ENCODE results near the gene NPR3.

Gene NPR3

DNA sequence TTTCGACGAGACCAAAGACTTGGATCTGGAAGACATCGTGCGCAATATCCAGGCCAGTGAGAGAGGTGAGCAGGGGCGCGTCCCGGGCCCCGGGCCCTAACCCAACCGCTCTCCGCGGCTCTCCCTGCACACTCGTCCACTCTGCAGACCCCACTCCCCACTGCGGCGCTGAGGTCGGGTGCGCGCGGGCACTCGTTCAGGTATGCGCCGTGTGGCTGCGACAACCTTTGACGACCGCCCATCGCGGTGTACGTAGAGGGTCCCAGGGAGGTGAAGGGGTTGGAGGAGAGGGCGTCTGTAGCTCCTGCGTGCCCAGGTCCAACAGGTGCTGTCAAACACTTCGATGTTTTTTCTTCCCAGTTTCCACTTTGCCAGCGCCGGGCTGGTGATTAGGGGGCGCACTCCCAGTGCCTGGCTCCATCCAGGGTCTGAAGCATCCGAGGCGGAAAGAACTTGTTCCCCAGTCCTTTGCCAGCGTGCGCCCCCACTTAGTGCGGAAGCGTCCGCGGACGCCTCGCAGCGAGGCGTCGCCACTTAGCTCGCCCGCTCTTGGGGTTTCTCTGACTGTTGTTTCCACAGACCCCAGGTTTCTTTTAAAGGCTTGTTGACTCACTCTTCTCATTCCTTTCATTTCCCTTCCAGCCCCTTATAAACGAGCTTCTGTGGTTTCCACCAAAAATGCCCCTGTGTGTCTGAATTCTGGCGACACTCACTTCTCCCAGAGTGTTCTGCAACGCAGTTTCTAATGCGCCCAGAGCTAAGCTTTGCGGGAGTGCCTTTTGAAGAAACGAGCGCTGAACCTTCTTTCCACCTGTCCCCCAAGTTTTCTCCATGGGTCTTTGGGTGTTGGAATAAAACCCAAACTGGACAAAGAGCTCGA is 1.6 kb downstream of the NPR3 start:
- peak overlapping the region; percentile 54 for H3K27ac ChIP-seq (ENCODE audit: low read depth, low read length)
- no peaks in the 10 kb centered on the region; the same call in 1 of the 2 replicates for H3K36me3 ChIP-seq (ENCODE audit: insufficient read depth, low read length)
- H3K27me3 ChIP-seq (ENCODE audit: insufficient read depth, low read length): no peaks in the 10 kb centered on the region
- peaks cover 37% of the 10 kb centered on the region for H3K79me2 ChIP-seq (ENCODE audit: control insufficient read depth, insufficient read depth, low read length, unreplicated experiment)
- H2AFZ ChIP-seq (ENCODE audit: low read length, unreplicated experiment): peak overlapping the region; percentile 71
- H3K4me1 ChIP-seq (ENCODE audit: control insufficient read depth, insufficient read depth, low read length, unreplicated experiment): peaks cover 4% of the 10 kb centered on the region
- H3K4me3 ChIP-seq (ENCODE audit: low read depth, low read length): peak overlapping the region; percentile 96

DNA sequence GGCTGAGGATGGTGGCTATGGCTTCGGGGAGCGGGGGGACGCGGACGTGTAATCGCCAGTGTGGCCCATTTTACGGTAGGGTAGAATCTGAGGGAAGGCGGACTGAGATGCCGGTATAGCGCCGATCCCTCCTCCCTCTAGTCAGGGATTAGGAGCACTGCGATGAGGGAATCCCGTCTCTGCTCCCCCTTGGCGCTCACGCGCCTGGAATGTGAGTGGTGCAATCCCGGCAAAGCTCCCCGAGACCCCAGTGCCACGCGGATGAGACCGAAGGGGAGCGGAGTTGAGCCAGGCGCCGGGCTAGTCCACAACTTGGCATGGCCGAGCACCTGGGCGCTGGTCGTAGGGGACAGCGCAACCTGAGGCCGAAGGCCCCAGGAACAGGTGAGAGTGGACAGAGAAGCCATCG is 2.2 kb downstream of the NPR3 start:
- no peaks in the 10 kb centered on the region for H3K27me3 ChIP-seq (ENCODE audit: insufficient read depth, low read length)
- peak overlapping the region; percentile 71 for H2AFZ ChIP-seq (ENCODE audit: low read length, unreplicated experiment)
- peak overlapping the region; percentile 96 for H3K4me3 ChIP-seq (ENCODE audit: low read depth, low read length)
- H3K36me3 ChIP-seq (ENCODE audit: insufficient read depth, low read length): no peaks in the 10 kb centered on the region; the same call in 1 of the 2 replicates
- peaks cover 37% of the 10 kb centered on the region for H3K79me2 ChIP-seq (ENCODE audit: control insufficient read depth, insufficient read depth, low read length, unreplicated experiment)
- peak overlapping the region; percentile 54 for H3K27ac ChIP-seq (ENCODE audit: low read depth, low read length)
- peaks cover 4% of the 10 kb centered on the region for H3K4me1 ChIP-seq (ENCODE audit: control insufficient read depth, insufficient read depth, low read length, unreplicated experiment)

DNA sequence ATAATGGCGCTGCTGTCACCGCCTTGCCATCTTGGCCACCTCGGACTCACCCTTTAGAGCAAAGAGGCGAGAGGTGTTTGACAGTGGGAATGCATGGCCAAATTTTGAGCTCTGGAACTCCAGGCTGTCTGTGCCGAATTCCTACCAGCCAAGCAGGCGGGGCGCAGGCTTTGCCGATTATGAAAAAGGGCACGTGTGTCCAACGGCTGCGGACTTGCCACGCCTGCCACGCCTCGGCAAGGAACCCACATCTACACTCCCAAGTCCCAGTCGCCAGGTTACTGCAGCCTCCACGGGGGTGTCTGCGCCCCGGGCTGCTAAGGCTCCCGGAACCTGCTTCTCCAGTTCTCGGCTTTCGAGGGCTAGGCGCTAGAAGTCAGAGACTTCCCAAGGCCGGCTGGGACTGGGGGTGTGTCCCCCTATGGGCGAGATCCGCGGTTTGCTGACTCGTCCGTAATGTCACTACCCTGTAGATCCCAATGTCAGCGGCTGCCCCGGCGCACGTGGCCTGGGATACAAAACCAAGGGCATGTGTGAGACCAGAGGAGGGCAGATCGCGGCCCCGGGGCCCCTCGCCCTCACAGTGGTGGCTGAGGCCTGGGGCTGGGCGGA is 2.8 kb downstream of the NPR3 start:
- H3K27me3 ChIP-seq (ENCODE audit: insufficient read depth, low read length): no peaks in the 10 kb centered on the region
- peak overlapping the region; percentile 54 for H3K27ac ChIP-seq (ENCODE audit: low read depth, low read length)
- H2AFZ ChIP-seq (ENCODE audit: low read length, unreplicated experiment): peak overlapping the region; percentile 71
- H3K36me3 ChIP-seq (ENCODE audit: insufficient read depth, low read length): no peaks in the 10 kb centered on the region; the same call in 1 of the 2 replicates
- H3K79me2 ChIP-seq (ENCODE audit: control insufficient read depth, insufficient read depth, low read length, unreplicated experiment): peaks cover 38% of the 10 kb centered on the region
- peaks cover 4% of the 10 kb centered on the region for H3K4me1 ChIP-seq (ENCODE audit: control insufficient read depth, insufficient read depth, low read length, unreplicated experiment)
- peak overlapping the region; percentile 96 for H3K4me3 ChIP-seq (ENCODE audit: low read depth, low read length)

DNA sequence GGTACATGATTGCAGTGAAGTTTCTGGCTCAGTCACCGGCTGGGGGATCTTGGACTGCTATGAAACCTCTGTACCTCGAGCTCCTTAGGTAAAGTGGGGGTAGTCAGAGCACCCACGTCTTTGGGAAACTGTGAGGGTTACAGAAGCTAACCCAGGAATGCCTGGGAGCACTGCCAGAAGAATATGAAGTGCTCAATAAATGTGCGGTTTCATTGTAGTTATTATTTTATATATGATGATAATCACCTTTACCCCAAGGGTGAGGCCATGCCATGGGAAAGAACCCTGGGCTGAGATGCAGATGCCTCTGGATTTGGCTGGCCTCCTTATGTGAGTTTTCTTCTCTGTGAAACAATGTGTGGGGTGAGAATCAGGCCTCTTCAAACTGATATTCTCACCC is 3.7 kb downstream of the NPR3 start:
- Histone ChIP-seq H3K79me2 (ENCODE audit: control insufficient read depth, insufficient read depth, low read length, unreplicated experiment) (peaks cover 47% of the 10 kb centered on the region), H3K27ac (ENCODE audit: low read depth, low read length) (peak overlapping the region; percentile 54)

DNA sequence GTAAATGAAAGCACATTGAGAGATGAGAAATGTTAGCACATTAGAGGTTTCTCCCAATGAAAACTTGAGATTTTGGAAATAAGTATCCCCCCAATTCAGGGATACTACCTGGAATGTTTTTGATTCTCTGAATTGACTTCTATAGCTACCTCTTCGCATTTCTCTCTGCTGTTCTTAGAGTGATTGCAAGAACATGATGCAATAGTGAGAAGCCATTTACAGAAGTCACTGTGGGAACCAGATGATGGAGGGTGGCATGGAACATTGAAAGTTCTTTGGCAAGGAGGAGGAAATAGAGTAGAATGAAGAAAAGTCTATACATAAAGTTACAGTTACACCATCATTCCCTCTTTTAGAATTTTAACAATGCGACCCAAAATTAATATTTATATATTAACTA is 9.2 kb downstream of the NPR3 start:
- H2AFZ ChIP-seq (ENCODE audit: low read length, unreplicated experiment): no peak overlapping the region

More for the DNA sequence above, 3.7 kb downstream of the NPR3 start:
- H3K36me3 ChIP-seq (ENCODE audit: insufficient read depth, low read length): peaks cover 9% of the 10 kb centered on the region
- H3K4me1 ChIP-seq (ENCODE audit: control insufficient read depth, insufficient read depth, low read length, unreplicated experiment): peaks cover 4% of the 10 kb centered on the region
- H3K4me3 ChIP-seq (ENCODE audit: low read depth, low read length): peak overlapping the region; percentile 96
- peak overlapping the region; percentile 2 for H2AFZ ChIP-seq (ENCODE audit: low read length, unreplicated experiment)
- H3K27me3 ChIP-seq (ENCODE audit: insufficient read depth, low read length): no peaks in the 10 kb centered on the region

DNA sequence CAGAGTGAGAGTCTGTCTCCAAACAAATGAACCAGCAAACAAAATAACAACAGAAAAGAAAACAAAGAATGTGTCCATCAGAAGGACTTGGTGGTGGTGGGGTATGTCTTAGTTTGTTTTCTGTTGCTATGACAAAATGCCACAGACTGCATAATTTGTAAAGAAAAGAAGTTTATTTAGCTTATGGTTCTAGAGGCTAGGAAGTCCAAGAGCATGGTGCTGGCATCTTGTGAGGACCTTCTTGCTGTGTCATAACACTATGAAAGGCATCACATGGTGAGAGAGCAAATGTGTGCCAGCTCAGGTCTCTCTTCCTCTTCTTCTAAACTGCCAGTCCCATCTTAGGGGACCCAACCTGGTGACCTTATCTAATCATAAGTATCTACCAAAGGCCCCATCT is 10.5 kb downstream of the NPR3 start:
- no peak overlapping the region for H3K27ac ChIP-seq (ENCODE audit: low read depth, low read length)
- no peak overlapping the region for H2AFZ ChIP-seq (ENCODE audit: low read length, unreplicated experiment)
- peaks cover 22% of the 10 kb centered on the region for H3K36me3 ChIP-seq (ENCODE audit: insufficient read depth, low read length)
- peaks cover 24% of the 10 kb centered on the region for H3K79me2 ChIP-seq (ENCODE audit: control insufficient read depth, insufficient read depth, low read length, unreplicated experiment)
- H3K4me3 ChIP-seq (ENCODE audit: low read depth, low read length): no peak overlapping the region
- H3K4me1 ChIP-seq (ENCODE audit: control insufficient read depth, insufficient read depth, low read length, unreplicated experiment): no peaks in the 10 kb centered on the region
- no peaks in the 10 kb centered on the region for H3K27me3 ChIP-seq (ENCODE audit: insufficient read depth, low read length)

More for the DNA sequence above, 9.2 kb downstream of the NPR3 start:
- Histone ChIP-seq H3K27ac (ENCODE audit: low read depth, low read length) (no peak overlapping the region), H3K79me2 (ENCODE audit: control insufficient read depth, insufficient read depth, low read length, unreplicated experiment) (peaks cover 30% of the 10 kb centered on the region), H3K4me1 (ENCODE audit: control insufficient read depth, insufficient read depth, low read length, unreplicated experiment) (peaks cover under 1% of the 10 kb centered on the region), H3K36me3 (ENCODE audit: insufficient read depth, low read length) (peaks cover 21% of the 10 kb centered on the region), H3K4me3 (ENCODE audit: low read depth, low read length) (no peak overlapping the region), H3K27me3 (ENCODE audit: insufficient read depth, low read length) (no peaks in the 10 kb centered on the region)

DNA sequence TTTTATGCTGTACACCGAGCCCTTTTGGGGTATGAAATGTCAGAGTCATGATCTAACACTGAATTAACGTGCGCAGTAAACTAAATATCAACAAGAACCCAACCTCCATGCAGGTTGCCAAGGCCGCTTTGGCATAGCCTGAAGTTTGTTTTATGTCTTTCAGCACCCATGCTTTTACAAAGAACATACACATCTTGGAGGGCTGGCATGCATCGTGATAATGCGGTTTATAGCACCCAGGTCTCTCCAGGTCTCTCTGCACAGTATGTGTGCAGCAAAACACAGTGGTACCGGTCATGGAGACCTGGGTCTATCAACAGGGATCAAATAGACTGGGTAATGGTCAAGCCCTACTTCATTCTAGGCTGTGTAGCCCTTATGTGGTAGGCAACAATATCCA is 11.8 kb downstream of the NPR3 start:
- Histone ChIP-seq H3K4me1 (ENCODE audit: control insufficient read depth, insufficient read depth, low read length, unreplicated experiment) (no peaks in the 10 kb centered on the region), H3K4me3 (ENCODE audit: low read depth, low read length) (no peak overlapping the region), H3K79me2 (ENCODE audit: control insufficient read depth, insufficient read depth, low read length, unreplicated experiment) (peaks cover 24% of the 10 kb centered on the region), H2AFZ (ENCODE audit: low read length, unreplicated experiment) (no peak overlapping the region), H3K36me3 (ENCODE audit: insufficient read depth, low read length) (peaks cover 32% of the 10 kb centered on the region), H3K27me3 (ENCODE audit: insufficient read depth, low read length) (no peaks in the 10 kb centered on the region), H3K27ac (ENCODE audit: low read depth, low read length) (no peak overlapping the region)

DNA sequence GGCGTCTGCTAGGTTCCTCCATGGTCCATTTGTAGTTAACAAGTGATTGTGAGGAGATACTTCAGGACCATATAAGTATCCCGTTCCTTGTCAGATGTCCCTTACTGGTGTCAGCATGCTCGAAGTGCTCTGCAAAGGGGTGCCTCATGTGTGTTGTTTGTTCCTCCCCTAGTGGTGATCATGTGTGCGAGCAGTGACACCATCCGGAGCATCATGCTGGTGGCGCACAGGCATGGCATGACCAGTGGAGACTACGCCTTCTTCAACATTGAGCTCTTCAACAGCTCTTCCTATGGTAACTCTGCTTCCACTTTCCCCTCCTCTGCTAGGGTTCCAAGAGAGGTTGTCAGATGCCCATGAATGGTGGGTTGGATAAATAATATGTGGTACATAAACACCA is 13.4 kb downstream of the NPR3 start:
- Histone ChIP-seq H3K27ac (ENCODE audit: low read depth, low read length) (no peak overlapping the region), H2AFZ (ENCODE audit: low read length, unreplicated experiment) (no peak overlapping the region), H3K79me2 (ENCODE audit: control insufficient read depth, insufficient read depth, low read length, unreplicated experiment) (peaks cover 17% of the 10 kb centered on the region)

DNA sequence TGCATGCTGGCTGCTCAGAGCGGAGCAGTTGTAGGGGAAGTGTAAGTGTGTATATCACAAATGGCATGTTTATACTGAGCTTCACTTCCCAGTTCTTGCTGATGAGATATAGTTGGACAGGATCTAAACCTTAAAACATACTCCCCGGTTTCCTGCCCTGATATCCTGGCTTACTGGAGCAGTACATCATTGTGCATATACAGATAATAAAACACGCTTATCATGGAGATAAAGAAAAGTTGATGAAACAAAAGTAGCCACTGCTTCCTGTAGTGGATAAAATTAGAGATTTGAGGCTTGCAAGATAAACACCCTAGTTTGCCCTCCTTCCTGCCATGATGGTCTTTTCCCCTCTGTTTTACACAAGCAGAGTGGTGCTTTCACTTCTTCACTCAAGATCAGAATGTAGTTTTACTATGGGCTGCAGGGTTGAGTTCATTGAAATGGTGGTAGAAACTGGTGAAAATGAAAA is 15.0 kb downstream of the NPR3 start:
- no peak overlapping the region for H3K27ac ChIP-seq (ENCODE audit: low read depth, low read length)
- H3K36me3 ChIP-seq (ENCODE audit: insufficient read depth, low read length): peaks cover 20% of the 10 kb centered on the region
- no peak overlapping the region for H3K4me3 ChIP-seq (ENCODE audit: low read depth, low read length)
- H3K27me3 ChIP-seq (ENCODE audit: insufficient read depth, low read length): no peaks in the 10 kb centered on the region
- H3K4me1 ChIP-seq (ENCODE audit: control insufficient read depth, insufficient read depth, low read length, unreplicated experiment): no peaks in the 10 kb centered on the region
- peaks cover 6% of the 10 kb centered on the region for H3K79me2 ChIP-seq (ENCODE audit: control insufficient read depth, insufficient read depth, low read length, unreplicated experiment)
- no peak overlapping the region for H2AFZ ChIP-seq (ENCODE audit: low read length, unreplicated experiment)

More for the DNA sequence above, 13.4 kb downstream of the NPR3 start:
- H3K4me1 ChIP-seq (ENCODE audit: control insufficient read depth, insufficient read depth, low read length, unreplicated experiment): no peaks in the 10 kb centered on the region
- no peaks in the 10 kb centered on the region for H3K27me3 ChIP-seq (ENCODE audit: insufficient read depth, low read length)
- H3K4me3 ChIP-seq (ENCODE audit: low read depth, low read length): no peak overlapping the region
- H3K36me3 ChIP-seq (ENCODE audit: insufficient read depth, low read length): peaks cover 26% of the 10 kb centered on the region

DNA sequence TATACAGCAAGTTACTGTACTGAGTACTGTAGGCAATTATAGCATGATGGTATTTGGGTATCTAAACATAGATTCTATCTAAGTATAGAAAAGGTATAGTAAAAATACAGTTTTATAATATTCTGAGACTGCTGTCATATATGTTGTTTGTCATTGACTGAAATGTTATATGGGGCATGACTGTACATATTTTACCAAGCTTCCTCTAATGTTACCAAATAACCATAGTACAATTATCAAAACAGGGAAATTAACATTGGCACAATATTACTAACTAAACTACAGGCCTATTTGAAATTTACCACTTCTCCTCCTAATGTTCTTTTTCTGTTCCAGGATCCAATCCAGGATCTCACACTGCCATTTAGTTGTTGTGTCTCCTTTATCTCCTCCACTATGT is 18.5 kb downstream of the NPR3 start:
- Histone ChIP-seq H3K36me3 (ENCODE audit: insufficient read depth, low read length) (peaks cover 21% of the 10 kb centered on the region), H3K4me3 (ENCODE audit: low read depth, low read length) (no peak overlapping the region), H3K79me2 (ENCODE audit: control insufficient read depth, insufficient read depth, low read length, unreplicated experiment) (no peaks in the 10 kb centered on the region), H3K27me3 (ENCODE audit: insufficient read depth, low read length) (no peaks in the 10 kb centered on the region), H3K4me1 (ENCODE audit: control insufficient read depth, insufficient read depth, low read length, unreplicated experiment) (no peaks in the 10 kb centered on the region), H2AFZ (ENCODE audit: low read length, unreplicated experiment) (no peak overlapping the region), H3K27ac (ENCODE audit: low read depth, low read length) (no peak overlapping the region)
